Effector CD8-positive, alpha-beta T cell (primary cell): ENCODE data around the gene TPCN1.

Experiments used
- DNase-seq: peaks from one replicate; lab custom pipeline; 2025; lab: John Stamatoyannopoulos, UW

Gene TPCN1

DNA sequence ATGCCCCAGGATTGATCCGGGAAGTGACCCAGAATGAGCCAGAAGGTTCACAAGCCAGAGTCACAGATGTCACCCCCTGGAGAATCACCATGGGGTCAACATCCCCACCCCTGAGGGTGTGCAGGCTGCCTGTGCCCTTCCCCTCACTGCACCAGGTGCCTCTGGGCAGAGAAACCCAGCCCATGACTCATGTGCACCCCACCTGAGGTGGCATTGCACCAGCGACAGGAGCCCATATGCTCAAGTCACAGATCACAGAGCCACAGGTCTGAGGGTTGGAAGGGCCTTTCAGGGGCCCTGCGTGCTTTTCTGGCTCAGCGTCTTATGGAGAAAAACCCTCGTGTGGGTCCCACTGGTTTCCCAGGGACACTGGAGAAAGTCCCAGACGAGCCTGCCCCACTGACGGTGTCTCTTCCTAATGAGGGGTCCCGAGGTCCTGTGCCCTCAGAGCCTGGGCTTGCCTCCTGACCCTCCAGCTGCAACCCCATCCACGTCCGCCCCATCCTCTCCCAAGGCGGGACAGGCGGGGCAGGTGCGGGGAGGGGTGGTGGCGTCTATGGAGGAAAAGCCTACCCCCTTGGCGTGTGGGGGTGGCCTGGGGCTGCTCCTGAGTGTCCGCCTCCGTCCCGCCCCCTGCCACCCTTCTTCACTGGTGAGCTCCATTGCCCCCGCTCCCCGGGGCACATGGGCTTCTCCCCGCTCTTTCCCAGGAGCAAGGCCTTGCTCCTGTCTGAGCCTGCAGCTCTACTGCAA is 66.1 kb downstream of the TPCN1 start:
- DNase-seq = no peak

DNA sequence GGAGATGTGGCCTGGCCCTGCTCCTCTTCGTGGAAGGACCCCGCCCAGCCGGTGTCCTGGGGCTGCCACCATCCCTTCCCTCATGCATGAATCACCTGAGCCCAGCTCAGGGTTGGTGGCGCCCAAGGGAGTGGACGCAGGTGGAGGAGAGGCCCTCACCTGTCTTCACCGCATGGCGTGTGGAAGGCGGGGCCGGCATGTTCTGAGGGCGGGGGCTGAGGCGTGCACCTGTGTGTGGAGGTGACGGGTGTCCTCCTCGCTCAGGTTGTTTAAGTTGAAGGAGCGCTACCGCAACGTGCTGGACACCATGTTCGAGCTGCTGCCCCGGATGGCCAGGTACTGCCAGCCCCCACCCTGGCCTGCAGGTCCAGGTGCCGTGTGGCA is 66.6 kb downstream of the TPCN1 start:
- DNase-seq = no peak

DNA sequence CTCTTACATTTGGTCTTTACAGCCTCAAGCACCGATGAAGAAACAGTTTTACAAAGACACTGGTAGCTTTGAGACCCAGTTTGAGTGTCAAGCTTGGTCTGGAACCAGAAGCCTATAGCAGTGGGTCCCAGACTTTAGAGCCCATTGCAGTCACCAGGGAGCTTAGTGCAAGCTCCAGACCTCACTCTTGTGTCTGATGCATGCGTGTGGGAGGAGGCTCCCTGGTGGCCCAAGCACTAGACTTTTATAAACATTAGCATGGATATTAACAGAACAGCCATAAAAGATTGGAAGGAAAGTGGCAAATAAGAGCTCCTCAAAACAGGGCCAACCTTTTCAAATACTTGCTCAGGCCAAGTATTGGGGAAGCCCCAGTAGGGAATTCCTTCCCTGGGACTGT is 68.1 kb downstream of the TPCN1 start:
- no peak for DNase-seq

- DNase-seq = no peak
Measured at GRCh38 chr12:113290506-113290905, 69.2 kb downstream of the TPCN1 start.

DNA sequence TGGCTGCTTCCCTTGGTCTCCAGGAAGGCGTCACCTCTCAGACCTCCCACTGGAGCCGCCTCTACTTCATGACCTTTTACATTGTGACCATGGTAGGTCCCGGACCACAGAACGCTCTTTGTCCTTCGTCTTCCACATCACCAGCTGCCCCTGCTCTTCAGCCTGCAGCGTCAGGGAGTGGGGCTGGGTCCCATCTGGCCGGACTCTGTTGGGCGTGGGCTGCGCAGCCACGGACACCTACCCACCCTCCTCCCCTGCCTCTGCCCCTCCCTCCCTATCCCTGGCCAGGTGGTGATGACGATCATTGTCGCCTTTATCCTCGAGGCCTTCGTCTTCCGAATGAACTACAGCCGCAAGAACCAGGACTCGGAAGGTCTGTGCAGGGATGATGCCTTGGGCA is 70.3 kb downstream of the TPCN1 start:
- no peak for DNase-seq

GRCh38 chr12:113292091-113292490 is 70.8 kb downstream of the TPCN1 start:
- DNase-seq = no peak

- DNase-seq = no peak
Measured at GRCh38 chr12:113292547-113292946, 71.3 kb downstream of the TPCN1 start.

GRCh38 chr12:113293100-113293499 is 71.8 kb downstream of the TPCN1 start:
- DNase-seq = no peak

GRCh38 chr12:113295886-113296556 is 74.8 kb downstream of the TPCN1 start:
- DNase-seq = no peak

- DNase-seq = no peak
Measured at GRCh38 chr12:113296557-113297213, 75.4 kb downstream of the TPCN1 start.

- no peak for DNase-seq
Measured at GRCh38 chr12:113297214-113297587, 75.9 kb downstream of the TPCN1 start.

DNA sequence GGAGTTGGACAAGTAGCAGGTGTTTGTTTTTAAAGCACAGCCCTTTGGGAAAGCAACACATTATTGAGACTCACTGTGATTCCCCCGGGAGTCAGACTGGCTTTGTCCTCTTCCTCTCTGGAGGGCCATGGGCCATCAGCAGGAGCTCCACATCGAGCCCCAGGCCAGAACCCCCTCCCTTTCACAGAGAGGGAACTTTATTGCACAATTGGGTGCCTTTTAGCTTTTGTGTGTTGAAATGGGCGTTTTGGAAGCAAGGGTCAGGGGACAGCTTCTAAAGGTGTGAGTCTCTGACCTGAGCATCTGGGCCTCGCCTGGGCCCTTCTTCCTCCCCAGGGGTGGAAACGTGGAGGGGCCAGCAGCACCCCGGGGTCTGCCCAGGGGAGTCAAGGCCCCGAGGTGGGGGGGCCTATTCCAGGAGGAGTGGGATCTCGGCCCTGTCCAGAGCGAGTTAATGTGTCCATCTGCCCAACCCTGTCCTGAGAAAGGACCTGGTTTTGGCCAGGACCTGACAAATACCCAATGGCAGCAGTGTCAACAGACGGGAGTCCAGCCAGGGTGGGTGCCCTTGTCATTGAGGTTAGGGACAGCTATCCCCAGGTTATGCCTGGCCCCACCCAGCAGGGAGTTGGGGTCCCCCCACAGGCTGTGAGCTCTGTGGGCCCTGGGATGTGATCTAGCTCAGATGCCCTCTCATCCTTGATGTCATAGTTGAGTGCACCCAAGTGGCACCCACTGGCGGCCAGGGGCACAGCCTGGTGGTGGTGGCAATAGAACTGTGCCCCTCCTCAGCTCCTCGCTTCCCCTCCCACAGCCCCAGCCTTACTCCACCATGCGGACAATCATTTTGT is 76.6 kb downstream of the TPCN1 start:
- DNase-seq = no peak

GRCh38 chr12:113298472-113298817 is 77.2 kb downstream of the TPCN1 start:
- no peak for DNase-seq

DNA sequence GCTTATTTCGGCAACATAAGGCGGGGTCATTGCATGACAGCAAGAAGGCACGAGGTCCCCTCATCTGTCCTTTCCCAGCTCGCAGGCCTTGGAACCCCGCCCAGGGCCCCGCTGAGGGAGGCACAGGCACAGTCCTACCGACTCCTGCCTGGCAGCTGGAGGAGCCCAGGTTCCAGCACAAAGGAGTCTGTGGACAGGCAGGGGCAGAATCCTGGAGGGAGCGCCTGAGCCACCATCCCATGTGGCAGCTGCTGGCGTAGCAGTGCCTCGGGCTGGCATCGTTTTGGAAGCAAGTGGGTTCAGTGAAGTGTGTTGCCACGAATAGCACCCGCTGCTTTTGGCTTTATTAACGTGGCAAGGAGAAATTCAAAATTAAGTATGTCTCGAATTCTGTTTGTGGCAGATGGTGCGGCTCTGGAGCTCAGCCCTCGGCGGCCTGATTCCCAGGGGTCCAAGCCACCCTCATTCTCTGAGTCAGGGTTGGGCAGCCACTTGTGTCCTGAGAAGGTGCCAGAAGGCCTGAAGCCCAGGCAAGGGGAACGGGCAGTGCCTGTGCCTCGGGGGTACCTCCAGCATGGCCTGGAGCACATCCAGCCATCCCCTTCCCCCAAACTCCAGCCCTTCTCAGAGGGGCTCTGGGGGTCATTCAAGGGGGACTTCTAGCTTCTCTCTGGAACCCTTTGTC is 77.7 kb downstream of the TPCN1 start:
- DNase-seq = no peak

GRCh38 chr12:113299619-113300237 is 78.5 kb downstream of the TPCN1 start:
- DNase-seq = no peak

DNA sequence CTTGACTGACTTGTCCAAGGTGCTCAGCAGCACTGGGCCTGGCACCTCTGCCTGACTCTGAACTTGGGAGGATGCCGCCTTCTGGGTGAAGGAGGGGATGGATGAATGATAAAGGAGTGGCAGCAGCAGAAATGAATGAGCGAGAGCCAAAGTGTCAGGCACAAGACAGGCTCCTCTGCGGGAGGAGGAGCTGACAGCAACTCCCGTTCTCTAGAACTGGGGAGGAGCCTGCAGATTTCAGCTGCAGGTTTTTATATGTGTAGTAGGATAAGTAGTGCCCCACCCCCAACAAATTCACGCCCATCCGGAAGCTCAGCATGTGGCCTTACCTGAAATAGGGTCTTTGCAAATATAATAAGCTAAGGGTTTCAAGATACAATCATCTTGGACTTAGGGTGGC is 80.5 kb downstream of the TPCN1 start:
- DNase-seq = no peak

DNA sequence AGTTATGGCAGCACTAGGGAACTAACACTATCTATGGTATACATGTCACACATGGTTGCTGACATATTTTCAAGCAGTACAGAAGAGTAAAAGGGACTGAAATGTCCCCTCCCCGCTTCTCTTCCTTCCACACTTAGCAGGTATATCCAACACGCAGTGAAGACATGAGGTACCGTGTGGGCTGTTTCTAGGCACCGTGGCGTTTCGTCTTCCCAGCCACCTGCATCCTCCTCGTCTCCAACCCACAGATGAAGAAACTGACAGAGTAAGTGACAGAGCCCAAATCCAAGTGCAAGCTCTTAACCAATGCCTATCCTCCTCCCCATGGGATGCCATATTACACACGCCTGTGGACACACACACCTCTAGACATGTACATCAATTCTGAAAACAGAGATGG is 81.2 kb downstream of the TPCN1 start:
- no peak for DNase-seq

DNA sequence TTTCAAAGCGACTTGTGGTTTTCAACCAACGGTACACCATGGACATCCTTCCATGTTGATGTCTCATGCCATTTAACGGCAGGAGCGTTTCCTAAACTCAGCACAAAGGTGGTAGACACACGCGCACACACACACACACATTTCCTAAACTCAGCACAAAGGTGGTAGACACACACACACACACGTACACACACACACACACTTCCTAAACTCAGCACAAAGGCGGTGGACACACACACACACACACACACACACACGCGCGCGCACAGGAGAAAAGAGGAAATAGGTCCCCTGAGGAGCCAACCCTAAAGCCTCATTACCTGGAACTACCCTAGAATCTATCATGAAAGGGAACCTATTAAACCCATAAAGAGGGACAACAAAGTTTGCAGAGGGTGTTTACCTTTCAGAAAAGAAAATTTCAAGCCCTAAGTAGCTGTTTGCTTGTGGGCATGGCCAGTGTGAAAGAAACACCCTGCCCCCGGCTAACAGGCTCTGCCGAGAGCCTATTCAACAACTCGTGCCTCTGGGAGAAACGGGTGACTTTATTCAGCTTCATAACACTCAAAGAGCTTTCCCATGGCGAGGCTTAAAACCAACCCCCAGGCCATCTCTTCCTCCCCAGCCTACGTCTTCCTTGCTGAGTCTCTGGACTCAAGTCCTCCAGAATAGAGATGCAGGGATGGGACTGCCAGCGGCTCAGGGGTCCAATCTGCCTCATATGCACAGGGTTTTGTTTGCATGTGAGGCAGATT is 81.8 kb downstream of the TPCN1 start:
- no peak for DNase-seq

DNA sequence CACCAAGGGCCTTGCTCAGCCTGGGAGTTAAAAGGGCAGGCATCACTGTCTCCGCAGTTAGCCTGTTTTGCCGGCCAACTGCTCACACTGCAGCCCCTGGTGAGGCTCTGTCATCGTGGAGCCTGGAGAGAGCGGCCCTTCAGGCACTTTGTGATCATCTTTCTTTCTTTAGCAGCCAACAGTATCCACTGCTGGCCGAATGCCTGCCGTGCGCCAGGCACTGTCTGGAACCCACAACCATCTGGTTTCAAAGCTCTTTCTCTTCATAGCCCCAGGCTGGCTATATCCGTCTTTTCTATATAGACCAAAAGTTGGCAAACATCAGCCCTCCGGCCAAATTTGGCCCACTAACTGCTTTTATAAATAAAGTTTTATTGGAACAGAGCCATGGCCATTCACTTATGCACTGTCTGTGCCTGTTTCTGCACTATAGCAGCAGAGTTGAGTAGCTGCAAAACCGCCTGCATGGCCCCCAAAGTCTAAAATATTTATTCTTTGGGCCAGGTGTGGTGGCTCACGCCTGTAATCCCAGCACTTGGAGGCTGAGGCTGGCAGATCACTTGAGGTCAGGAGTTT is 84.1 kb downstream of the TPCN1 start:
- no peak for DNase-seq

DNA sequence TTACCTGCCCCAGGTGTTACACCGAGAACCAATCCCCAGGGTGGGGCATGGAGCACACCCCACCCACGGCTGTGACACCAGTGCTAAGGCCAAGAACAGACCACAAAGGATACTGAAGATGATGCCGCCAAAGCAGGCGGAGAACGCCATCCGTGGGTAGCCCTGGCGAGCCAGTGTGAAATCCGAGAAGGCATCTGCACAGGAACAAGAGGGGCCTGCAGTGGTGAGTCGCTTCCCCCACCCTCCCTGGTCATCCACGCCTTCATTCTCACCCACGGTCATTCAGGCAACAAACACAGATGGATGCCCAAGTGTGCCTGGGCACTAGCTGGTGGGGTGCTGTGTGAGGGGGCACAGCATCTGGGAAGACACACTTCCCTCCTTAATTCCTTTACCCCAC is 85.1 kb downstream of the TPCN1 start:
- no peak for DNase-seq
